Measurements from ENCODE around the gene AVPI1. TPM values are rescaled to one million over a fixed set of nuclear protein-coding genes. Genes with fewer than 3 reads are reported as not detected.
"Not testable (repeated sequence)": the region's sequence is repeated elsewhere in the genome, so short reads cannot be mapped to it uniquely, and the experiment has no call there.

Gene AVPI1
- polyA plus RNA-seq, 1 donor (not counting 4 experiments of a cell fraction or from before 2014, with no cell fraction given): 48.8 TPM

DNA sequence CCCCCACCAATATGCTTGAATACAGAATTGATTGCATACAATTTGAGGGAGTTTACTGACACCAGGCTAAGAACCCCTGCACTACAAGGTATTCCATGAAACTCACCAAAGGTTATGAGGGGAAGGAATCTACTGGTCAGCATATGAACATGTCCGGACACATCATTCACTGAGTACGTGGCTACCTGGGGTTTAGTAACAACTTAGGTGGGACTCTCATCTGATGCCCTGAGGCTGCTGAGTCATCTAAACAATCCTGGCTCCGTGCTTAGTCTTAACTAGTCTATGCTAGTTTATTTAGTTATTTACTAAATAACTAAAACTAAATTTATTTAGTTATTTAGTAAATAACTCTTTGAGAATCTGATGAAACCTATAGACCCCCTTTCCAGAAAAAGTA is 35.3 kb downstream of the AVPI1 start:
- DNase-seq (ENCODE audit: low read depth, low spot score): peak; percentile 98
- TF ChIP-seq CTCF (optimal IDR thresholded peaks at IDR 0.05 in 1 of 3, IDR thresholded peaks at IDR 0.05 in 1 of 3, conservative IDR thresholded peaks at IDR 0.05 in 1 of 3; ENCODE audit: extremely low read depth in 1 of 3, insufficient read depth in 2 of 3, low read length in 3 of 3) (no peak), EZH2 (IDR thresholded peaks at IDR 0.05; ENCODE audit: low read length) (no peak)
- Histone ChIP-seq H3K9me1 (ENCODE audit: control insufficient read depth, extremely low read depth, insufficient read depth, low read length) (peaks cover 2% of the 10 kb centered on the region), H4K20me1 (ENCODE audit: control insufficient read depth, extremely low read depth, insufficient read depth, low read length) (no peaks in the 10 kb centered on the region), H3K79me2 (ENCODE audit: control insufficient read depth, insufficient read depth, low read length) (peaks cover 36% of the 10 kb centered on the region), H3K36me3 (ENCODE audit: control insufficient read depth in 2 of 2, extremely low read depth in 1 of 2, insufficient read depth in 2 of 2, low read length in 2 of 2) (peaks cover 17 to 38% of the 10 kb centered on the region in 2 experiments), H3K4me2 (ENCODE audit: control insufficient read depth, extremely low read depth, insufficient read depth, low read depth, low read length) (peak overlapping the region; percentile 60), H3K27me3 (ENCODE audit: control insufficient read depth, extremely low read depth, insufficient read depth, low read length) (no peaks in the 10 kb centered on the region), H3K4me1 (ENCODE audit: control insufficient read depth, extremely low read depth, insufficient read depth, low read length) (peaks cover 57% of the 10 kb centered on the region), H2AFZ (ENCODE audit: control insufficient read depth, low read length) (no peak overlapping the region), H3K4me3 (ENCODE audit: control insufficient read depth in 2 of 3, extremely low read depth in 1 of 3, insufficient read depth in 2 of 3, low read depth in 1 of 3, low read length in 3 of 3) (peak overlapping the region in 2 of 3 experiments; percentile 18 to 37), H3K9me3 (ENCODE audit: control insufficient read depth, low read depth, low read length) (no peaks in the 10 kb centered on the region), H3K27ac (ENCODE audit: control insufficient read depth, insufficient read depth, low read length) (peak overlapping the region; percentile 85), H3K9ac (ENCODE audit: control insufficient read depth, extremely low read depth, insufficient read depth, low read length) (peak overlapping the region; percentile 25)
- FAIRE-seq: peak; percentile 99
- dilution Hi-C loops (cut with MboI; ENCODE audit: extremely low pct_ligation_motif_present, low sequenced_read_pairs): no loop called here

DNA sequence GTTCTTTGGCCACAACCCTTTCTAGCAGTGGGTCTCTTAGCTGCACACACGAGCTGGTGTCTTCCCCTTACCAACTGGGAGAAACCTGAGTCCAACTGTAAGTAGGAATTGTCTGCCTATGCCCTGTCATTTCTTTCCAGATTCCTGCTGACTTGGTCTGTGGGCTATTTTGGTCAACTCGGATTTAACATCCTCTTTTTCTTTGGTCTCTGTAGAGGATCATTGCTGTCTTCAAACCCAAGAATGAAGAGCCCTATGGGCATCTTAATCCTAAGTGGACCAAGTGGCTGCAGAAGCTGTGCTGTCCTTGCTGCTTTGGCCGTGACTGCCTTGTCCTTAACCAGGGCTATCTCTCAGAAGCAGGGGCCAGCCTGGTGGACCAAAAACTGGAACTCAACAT is 36.3 kb downstream of the AVPI1 start:
- Histone ChIP-seq H3K27ac (ENCODE audit: control insufficient read depth, insufficient read depth, low read length) (peak overlapping the region; percentile 85), H3K9me1 (ENCODE audit: control insufficient read depth, extremely low read depth, insufficient read depth, low read length) (peaks cover 1% of the 10 kb centered on the region), H3K27me3 (ENCODE audit: control insufficient read depth, extremely low read depth, insufficient read depth, low read length) (no peaks in the 10 kb centered on the region), H3K4me1 (ENCODE audit: control insufficient read depth, extremely low read depth, insufficient read depth, low read length) (peaks cover 57% of the 10 kb centered on the region), H3K79me2 (ENCODE audit: control insufficient read depth, insufficient read depth, low read length) (peaks cover 40% of the 10 kb centered on the region), H3K4me2 (ENCODE audit: control insufficient read depth, extremely low read depth, insufficient read depth, low read depth, low read length) (no peak overlapping the region), H3K9me3 (ENCODE audit: control insufficient read depth, low read depth, low read length) (no peaks in the 10 kb centered on the region), H2AFZ (ENCODE audit: control insufficient read depth, low read length) (no peak overlapping the region), H4K20me1 (ENCODE audit: control insufficient read depth, extremely low read depth, insufficient read depth, low read length) (no peaks in the 10 kb centered on the region), H3K4me3 (ENCODE audit: control insufficient read depth in 2 of 3, extremely low read depth in 1 of 3, insufficient read depth in 2 of 3, low read depth in 1 of 3, low read length in 3 of 3) (no peak overlapping the region), H3K9ac (ENCODE audit: control insufficient read depth, extremely low read depth, insufficient read depth, low read length) (peak overlapping the region; percentile 25), H3K36me3 (ENCODE audit: control insufficient read depth in 2 of 2, extremely low read depth in 1 of 2, insufficient read depth in 2 of 2, low read length in 2 of 2) (peaks cover 13 to 35% of the 10 kb centered on the region in 2 experiments)
- no peak for DNase-seq (ENCODE audit: low read depth, low spot score)
- dilution Hi-C loops (cut with MboI; ENCODE audit: extremely low pct_ligation_motif_present, low sequenced_read_pairs): no loop called here
- no peak for TF ChIP-seq EZH2 (IDR thresholded peaks at IDR 0.05; ENCODE audit: low read length)
- no peak for TF ChIP-seq CTCF (optimal IDR thresholded peaks at IDR 0.05 in 1 of 3, IDR thresholded peaks at IDR 0.05 in 1 of 3, conservative IDR thresholded peaks at IDR 0.05 in 1 of 3; ENCODE audit: extremely low read depth in 1 of 3, insufficient read depth in 2 of 3, low read length in 3 of 3)
- FAIRE-seq: no peak

DNA sequence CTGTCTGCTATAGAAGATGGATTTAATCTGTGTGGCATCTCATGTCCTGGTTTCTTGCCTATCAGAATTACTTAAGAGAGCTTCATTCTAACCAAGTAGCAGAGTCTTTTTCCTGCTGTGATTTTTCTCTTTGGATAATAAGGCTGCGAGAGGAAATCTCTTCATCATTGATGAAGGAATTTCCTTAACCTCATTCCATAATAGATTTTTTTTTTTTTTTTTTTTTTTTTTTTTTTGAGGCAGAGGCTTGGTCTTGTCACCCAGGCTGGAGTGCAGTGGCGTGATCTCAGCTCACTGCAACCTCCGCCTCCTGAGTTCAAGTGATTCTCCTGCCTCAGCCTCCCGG is 37.7 kb downstream of the AVPI1 start:
- H3K9me3 ChIP-seq (ENCODE audit: control insufficient read depth, low read depth, low read length); dilution Hi-C loops (cut with MboI; ENCODE audit: extremely low pct_ligation_motif_present, low sequenced_read_pairs); FAIRE-seq; H3K9me1 ChIP-seq (ENCODE audit: control insufficient read depth, extremely low read depth, insufficient read depth, low read length); H4K20me1 ChIP-seq (ENCODE audit: control insufficient read depth, extremely low read depth, insufficient read depth, low read length); H3K27me3 ChIP-seq (ENCODE audit: control insufficient read depth, extremely low read depth, insufficient read depth, low read length); H2AFZ ChIP-seq (ENCODE audit: control insufficient read depth, low read length); DNase-seq (ENCODE audit: low read depth, low spot score): not testable (repeated sequence)
- H3K9ac ChIP-seq (ENCODE audit: control insufficient read depth, extremely low read depth, insufficient read depth, low read length): peak overlapping the region; percentile 60
- H3K36me3 ChIP-seq (ENCODE audit: control insufficient read depth in 2 of 2, extremely low read depth in 1 of 2, insufficient read depth in 2 of 2, low read length in 2 of 2): peaks cover 17 to 41% of the 10 kb centered on the region in 2 experiments
- peak overlapping the region; percentile 83 for H3K4me2 ChIP-seq (ENCODE audit: control insufficient read depth, extremely low read depth, insufficient read depth, low read depth, low read length)
- peak overlapping the region; percentile 91 for H3K27ac ChIP-seq (ENCODE audit: control insufficient read depth, insufficient read depth, low read length)
- H3K4me1 ChIP-seq (ENCODE audit: control insufficient read depth, extremely low read depth, insufficient read depth, low read length): peaks cover 57% of the 10 kb centered on the region
- peaks cover 49% of the 10 kb centered on the region for H3K79me2 ChIP-seq (ENCODE audit: control insufficient read depth, insufficient read depth, low read length)
- H3K4me3 ChIP-seq (ENCODE audit: control insufficient read depth in 2 of 3, extremely low read depth in 1 of 3, insufficient read depth in 2 of 3, low read depth in 1 of 3, low read length in 3 of 3): peak overlapping the region in 2 of 3 experiments; percentile 15 to 48
